ENCODE data around the gene AP2A2.

DNA sequence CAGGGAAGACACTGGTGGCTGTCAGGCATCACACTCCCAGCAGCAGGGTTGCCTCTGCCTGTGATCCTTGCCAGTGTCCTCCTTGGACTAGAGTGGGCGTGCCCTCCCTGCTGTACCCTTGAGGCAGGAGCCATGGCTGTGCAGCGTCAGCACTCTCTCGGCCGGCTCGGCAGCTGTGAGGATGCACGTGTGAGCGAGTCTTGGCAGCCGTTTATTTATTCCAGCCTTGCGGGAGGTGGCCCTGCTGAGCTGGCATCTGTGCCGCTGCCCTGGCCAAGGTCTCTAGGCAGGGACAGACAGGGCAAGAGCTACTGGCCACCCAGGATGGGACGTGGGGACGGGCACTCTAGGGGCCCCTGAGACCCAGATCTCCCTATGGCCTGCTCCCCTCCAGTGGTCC, 49.1 kb upstream of the AP2A2 start:
- TF ChIP-seq POLR2A (IDR thresholded peaks at IDR 0.05; ENCODE audit: borderline replicate concordance, extremely low read depth, insufficient read depth, insufficient read length) = no peak
- TF ChIP-seq, protein P1, sequence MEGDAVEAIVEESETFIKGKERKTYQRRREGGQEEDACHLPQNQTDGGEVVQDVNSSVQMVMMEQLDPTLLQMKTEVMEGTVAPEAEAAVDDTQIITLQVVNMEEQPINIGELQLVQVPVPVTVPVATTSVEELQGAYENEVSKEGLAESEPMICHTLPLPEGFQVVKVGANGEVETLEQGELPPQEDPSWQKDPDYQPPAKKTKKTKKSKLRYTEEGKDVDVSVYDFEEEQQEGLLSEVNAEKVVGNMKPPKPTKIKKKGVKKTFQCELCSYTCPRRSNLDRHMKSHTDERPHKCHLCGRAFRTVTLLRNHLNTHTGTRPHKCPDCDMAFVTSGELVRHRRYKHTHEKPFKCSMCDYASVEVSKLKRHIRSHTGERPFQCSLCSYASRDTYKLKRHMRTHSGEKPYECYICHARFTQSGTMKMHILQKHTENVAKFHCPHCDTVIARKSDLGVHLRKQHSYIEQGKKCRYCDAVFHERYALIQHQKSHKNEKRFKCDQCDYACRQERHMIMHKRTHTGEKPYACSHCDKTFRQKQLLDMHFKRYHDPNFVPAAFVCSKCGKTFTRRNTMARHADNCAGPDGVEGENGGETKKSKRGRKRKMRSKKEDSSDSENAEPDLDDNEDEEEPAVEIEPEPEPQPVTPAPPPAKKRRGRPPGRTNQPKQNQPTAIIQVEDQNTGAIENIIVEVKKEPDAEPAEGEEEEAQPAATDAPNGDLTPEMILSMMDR (IDR thresholded peaks at IDR 0.05 in 2 of 3, conservative IDR thresholded peaks at IDR 0.05 in 1 of 3; ENCODE audit: borderline replicate concordance in 1 of 3, insufficient read depth in 1 of 3, low read depth in 2 of 3, low read length in 2 of 3) = no peak
- TF ChIP-seq, protein P2, sequence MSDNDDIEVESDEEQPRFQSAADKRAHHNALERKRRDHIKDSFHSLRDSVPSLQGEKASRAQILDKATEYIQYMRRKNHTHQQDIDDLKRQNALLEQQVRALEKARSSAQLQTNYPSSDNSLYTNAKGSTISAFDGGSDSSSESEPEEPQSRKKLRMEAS (IDR thresholded peaks at IDR 0.05) = no peak
- TF ChIP-seq SIN3A (IDR thresholded peaks at IDR 0.05; ENCODE audit: low read depth) = no peak
- TF ChIP-seq, protein P3, sequence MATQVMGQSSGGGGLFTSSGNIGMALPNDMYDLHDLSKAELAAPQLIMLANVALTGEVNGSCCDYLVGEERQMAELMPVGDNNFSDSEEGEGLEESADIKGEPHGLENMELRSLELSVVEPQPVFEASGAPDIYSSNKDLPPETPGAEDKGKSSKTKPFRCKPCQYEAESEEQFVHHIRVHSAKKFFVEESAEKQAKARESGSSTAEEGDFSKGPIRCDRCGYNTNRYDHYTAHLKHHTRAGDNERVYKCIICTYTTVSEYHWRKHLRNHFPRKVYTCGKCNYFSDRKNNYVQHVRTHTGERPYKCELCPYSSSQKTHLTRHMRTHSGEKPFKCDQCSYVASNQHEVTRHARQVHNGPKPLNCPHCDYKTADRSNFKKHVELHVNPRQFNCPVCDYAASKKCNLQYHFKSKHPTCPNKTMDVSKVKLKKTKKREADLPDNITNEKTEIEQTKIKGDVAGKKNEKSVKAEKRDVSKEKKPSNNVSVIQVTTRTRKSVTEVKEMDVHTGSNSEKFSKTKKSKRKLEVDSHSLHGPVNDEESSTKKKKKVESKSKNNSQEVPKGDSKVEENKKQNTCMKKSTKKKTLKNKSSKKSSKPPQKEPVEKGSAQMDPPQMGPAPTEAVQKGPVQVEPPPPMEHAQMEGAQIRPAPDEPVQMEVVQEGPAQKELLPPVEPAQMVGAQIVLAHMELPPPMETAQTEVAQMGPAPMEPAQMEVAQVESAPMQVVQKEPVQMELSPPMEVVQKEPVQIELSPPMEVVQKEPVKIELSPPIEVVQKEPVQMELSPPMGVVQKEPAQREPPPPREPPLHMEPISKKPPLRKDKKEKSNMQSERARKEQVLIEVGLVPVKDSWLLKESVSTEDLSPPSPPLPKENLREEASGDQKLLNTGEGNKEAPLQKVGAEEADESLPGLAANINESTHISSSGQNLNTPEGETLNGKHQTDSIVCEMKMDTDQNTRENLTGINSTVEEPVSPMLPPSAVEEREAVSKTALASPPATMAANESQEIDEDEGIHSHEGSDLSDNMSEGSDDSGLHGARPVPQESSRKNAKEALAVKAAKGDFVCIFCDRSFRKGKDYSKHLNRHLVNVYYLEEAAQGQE (IDR thresholded peaks at IDR 0.05; ENCODE audit: low read depth) = no peak
- no peak for TF ChIP-seq ZNF274 (IDR thresholded peaks at IDR 0.05; ENCODE audit: low read depth, low read length)
- TF ChIP-seq EZH2 (IDR thresholded peaks at IDR 0.05) = no peak
- no peak for TF ChIP-seq SP1 (IDR thresholded peaks at IDR 0.05; ENCODE audit: low read depth)
- no peak for TF ChIP-seq EGR1 (IDR thresholded peaks at IDR 0.05; ENCODE audit: low read depth)
- TF ChIP-seq EZH2phosphoT487 (IDR thresholded peaks at IDR 0.05; ENCODE audit: borderline replicate concordance) = no peak
- TF ChIP-seq POLR2AphosphoS5 (IDR thresholded peaks at IDR 0.05; ENCODE audit: low read depth, low read length) = no peak
